22Rv1 (cell line): Measurements from ENCODE around the gene LPO.

Source experiments
- ZFX ChIP-seq: fragments of 450-650 bp; IDR thresholded peaks from 2 replicates; pipeline ENCODE4 v1.6.1; 2017; ENCODE audit warnings: antibody characterized with exemption, borderline replicate concordance
- TF ChIP-seq, protein P1 (sequence below): fragments of 450-650 bp; IDR thresholded peaks from 2 replicates; pipeline ENCODE4 v1.5.1; 2017; ENCODE audit warnings: mild to moderate bottlenecking

DNA sequence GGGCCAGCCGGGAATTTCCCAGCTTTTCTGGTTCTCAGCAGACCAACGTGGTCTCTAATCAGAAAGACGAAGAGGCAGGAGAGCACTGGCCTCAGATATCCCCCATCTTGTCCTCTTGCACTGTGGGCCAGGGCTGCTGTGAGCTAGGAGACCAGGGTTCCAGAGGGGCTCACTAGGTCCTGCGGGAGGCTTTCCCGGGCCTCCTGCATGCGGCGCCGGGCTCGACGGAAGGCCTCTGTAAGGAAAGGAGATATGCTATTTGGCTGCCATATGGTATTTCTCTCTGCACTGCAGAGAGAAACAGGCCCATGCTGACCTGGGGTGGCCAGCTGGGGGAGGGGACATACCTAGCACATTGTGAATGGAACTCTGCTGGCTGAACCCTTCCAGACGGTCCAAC is 32.4 kb upstream of the LPO start:
- TF ChIP-seq, protein P1, sequence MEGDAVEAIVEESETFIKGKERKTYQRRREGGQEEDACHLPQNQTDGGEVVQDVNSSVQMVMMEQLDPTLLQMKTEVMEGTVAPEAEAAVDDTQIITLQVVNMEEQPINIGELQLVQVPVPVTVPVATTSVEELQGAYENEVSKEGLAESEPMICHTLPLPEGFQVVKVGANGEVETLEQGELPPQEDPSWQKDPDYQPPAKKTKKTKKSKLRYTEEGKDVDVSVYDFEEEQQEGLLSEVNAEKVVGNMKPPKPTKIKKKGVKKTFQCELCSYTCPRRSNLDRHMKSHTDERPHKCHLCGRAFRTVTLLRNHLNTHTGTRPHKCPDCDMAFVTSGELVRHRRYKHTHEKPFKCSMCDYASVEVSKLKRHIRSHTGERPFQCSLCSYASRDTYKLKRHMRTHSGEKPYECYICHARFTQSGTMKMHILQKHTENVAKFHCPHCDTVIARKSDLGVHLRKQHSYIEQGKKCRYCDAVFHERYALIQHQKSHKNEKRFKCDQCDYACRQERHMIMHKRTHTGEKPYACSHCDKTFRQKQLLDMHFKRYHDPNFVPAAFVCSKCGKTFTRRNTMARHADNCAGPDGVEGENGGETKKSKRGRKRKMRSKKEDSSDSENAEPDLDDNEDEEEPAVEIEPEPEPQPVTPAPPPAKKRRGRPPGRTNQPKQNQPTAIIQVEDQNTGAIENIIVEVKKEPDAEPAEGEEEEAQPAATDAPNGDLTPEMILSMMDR = no peak
- TF ChIP-seq ZFX = no peak
